HG03558 (cell line): Measurements from ENCODE around the gene P2RX4.
"Not testable (repeated sequence)": the region's sequence is repeated elsewhere in the genome, so short reads cannot be mapped to it uniquely, and the experiment has no call there.

Experiments used
- ATAC-seq: cut with Tn5 transposase; IDR thresholded peaks from one replicate; pipeline ENCODE4 v1.9.1; 2021; ENCODE audit warnings: moderate number of reproducible peaks; ENCODE audit not compliant: unreplicated experiment; ENCODE audit errors: extremely low read depth

Gene P2RX4

DNA sequence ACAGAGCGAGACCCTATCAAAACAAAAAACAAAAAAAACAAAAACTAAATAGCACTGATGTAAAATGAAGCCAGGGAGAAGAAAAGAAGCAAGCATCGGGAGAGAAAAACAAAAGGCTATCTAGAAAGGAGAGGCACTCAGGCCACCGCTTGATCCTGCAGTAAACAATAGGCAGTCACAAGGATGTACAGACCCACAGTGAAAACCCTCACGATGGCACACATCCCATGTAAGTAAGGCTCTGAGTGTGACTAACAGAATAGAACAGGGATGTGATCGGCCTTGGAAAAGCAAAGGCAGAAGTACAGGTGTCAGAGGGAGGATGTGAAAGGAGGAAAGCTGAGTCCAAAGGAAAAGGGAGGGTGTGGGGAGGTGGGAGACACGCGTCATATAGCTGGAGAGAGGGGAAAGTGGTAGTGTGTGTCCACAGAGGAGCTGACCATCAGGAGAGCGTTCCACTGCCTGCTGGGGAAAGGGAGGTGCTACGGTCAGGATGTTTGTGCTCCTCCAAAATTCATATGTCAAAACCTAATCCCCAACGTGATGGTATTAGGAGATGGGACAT is 55.1 kb downstream of the P2RX4 start:
- no peak for ATAC-seq

DNA sequence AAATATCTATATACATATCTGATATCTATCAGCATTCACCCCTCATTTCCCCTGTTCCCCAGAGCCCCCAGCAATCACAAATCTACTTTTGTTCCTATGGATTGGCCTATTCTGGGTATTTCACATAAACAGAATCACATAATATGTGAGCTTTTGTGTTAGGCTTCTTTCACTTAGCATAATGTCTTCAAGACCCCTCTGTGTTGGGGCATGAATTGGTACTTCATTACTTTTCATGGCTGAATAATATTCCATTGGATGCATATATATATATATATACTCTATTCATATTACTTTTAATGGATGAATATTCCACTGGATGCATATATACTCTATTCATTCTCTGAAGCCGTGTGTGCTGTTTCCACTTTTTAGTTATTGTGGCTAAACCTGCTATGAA is 57.9 kb downstream of the P2RX4 start:
- no peak for ATAC-seq

DNA sequence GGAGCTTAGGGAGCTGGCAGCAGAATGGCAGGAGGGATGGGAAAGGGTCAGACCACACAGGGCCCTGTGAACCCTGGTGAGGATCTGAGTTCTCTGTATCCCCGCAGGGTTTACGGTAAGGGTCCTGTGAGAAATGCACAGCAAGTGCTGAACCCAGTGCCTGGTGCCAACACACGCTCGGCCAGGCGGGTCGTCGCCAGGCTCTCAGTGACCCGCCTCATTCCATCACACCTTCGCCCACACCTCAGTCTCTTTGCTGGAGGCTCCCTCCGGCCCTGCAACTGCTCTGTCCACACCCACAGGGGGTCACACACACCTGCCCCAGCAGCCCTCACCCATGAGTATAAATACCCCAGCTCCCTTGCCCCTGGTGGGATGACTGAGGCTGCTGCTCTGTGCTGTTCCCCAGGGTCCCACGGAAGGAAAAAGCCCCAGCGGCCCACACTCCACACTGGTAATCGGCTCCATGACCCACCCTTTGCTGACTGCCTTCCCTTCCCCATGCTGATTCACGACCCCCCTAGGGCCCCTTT is 63.5 kb downstream of the P2RX4 start:
- ATAC-seq, result no peak

DNA sequence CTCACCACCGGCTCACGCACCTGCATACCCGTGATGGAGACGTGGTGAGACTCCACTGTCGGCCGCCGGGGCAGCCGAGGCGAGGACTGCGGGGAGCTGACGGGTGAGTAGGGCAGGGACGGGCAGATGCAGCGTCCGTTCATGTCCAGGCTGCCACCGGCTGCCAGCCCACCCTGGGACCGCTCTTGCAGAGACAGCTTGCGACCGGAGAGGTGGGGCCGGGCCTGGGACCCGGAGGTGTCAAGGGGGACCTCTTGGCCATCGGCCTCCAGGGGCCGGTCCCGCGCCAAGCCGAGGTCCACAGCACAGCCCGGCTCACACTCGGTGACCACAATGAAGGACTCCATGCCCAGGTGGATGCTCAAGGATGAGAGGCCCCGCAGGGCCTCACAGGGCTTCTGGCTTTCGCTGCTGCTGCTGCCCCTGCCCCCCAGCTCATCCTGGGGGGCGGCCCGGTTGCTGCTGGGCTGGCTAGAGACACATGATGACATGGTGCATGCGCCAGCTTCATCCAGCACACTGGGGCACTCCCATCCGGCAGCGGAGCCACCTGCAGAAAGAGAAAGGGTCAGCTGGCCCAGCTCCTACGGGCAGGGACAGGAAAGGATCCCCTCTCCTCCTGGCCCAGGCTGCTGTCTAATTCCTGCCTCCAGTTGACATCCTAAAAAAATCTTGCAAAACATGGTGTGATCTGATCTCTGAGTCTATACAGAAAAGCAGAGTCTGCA is 64.3 kb downstream of the P2RX4 start:
- no peak for ATAC-seq

DNA sequence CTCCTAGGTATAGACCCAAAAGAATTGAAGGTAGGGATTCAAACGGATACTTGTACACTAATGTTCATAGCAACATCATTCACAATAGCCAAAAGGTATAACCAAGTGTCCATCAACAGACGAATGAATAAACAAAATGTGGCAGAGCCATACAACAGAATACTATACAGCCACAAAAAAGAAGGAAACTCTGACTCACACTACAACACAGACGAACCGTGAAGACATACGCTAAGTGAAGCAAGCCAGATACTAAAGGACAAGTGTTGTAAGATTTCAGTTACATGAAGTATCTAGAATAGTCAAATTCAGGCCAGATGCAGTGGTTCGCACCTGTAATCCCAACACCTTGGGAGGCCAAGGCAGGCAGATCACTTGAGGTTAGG is 67.4 kb downstream of the P2RX4 start:
- no peak for ATAC-seq

DNA sequence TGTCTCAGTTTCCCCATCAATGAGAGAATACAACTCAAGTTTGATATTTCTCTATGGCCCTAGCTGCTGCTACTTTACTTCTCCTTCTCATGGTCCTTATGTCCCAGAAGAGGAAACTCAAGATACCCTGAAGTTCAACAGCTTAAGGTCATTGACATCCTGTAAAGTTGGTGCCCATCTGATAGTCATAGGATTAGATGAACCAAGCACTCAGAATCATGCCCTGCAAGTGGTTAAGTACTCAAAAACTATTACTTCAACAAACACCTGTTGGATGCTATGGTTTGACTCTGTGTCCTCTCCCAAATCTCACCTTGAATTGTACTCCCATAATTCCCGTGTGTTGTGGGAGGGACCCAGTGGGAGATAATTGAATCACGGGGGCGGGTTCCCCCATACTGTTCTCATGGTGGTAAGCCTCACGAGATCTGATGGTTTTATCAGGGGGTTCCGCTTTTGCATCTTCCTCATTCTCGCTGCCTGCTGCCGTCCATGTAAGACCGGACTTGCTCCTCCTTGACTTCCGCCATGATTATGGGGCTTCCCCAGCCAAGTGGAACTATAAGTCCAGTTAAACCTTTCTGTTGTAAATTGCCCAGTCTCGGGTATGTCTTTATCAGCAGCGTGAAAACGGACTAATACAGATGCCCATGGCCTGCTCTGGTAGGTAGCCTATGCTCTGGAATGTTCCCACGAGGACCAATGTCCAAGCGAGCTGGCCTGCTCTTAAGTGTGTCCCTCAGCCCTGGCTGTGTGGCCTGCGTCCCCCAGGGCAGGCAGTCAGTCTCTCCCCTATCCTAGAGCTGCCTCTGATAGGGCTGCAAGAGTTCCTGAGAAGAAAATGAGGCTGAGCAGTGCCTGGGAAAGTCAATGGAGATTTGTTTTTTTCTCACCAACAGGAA is 68.5 kb downstream of the P2RX4 start:
- ATAC-seq, result no peak

DNA sequence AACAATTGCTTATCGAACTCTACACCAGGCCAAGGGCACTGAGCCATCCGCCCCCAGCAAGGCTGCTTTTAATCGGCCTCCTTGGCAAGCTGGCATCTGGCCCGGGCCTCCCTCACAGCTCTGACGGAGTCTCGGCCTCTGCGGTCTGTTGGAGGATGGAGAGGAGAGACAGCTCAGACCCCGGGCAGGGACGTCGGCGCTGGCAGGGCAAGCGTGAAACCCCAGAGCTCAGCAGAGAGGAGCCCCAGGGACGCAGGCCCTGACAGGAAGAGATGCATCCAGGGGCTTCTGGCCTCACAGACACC is 69.1 kb downstream of the P2RX4 start:
- no peak for ATAC-seq

DNA sequence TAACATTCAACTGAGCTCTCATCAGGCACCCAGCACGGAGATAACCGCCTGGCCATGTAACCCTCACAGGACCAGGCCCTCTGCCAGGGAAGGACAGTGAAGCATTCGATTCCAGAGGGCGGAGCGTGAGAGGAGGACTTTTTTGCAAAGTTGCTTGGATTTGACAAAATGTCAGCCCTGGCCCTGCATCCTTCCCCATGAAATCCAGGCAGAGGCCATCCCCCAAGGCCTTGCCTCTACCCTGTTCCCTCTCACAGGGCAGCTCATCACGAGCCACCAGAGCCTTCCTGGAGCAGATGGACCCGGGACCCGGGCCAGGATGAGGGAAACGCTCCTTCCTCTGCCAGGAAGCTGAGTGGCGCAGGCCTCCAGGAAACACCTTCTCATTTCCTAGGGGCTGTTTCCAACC is 69.6 kb downstream of the P2RX4 start:
- no peak for ATAC-seq

DNA sequence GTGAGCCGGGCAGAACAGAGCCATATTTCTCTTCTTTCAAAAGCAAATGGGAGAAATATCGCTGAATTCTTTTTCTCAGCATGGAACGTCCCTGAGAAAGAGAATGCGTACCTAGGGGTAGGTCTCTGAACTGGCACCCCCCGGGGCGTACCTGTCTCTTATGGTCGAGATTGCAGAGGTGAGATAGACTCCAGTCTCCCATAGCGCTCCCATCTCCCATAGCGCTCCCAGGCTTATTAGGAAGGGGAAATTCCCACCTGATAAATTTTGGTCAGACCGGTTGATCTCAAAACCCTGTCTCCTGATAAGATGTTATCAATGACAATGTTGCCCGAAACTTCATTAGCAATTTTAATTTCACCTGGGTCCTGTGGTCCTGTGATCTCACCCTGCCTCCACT is 70.6 kb downstream of the P2RX4 start:
- not testable (repeated sequence) for ATAC-seq

DNA sequence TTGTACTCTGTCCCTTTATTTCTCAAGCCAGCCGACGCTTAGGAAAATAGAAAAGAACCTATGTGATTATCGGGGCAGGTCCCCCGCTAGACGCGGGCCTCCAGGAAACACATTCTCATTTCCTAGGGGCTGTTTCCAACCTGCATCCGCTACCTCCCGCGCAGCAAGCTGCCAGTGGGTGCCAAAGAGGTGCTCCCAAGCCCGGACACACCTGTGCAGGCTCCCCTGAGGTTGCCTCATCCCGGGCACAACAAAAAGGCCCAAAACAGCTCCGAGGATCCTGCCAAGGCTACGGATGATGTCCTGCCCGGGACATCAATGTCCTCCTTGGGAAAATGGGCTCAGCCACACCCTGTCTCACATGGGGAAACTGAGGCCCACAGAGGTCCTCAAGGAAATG is 71.2 kb downstream of the P2RX4 start:
- ATAC-seq, result not testable (repeated sequence)

DNA sequence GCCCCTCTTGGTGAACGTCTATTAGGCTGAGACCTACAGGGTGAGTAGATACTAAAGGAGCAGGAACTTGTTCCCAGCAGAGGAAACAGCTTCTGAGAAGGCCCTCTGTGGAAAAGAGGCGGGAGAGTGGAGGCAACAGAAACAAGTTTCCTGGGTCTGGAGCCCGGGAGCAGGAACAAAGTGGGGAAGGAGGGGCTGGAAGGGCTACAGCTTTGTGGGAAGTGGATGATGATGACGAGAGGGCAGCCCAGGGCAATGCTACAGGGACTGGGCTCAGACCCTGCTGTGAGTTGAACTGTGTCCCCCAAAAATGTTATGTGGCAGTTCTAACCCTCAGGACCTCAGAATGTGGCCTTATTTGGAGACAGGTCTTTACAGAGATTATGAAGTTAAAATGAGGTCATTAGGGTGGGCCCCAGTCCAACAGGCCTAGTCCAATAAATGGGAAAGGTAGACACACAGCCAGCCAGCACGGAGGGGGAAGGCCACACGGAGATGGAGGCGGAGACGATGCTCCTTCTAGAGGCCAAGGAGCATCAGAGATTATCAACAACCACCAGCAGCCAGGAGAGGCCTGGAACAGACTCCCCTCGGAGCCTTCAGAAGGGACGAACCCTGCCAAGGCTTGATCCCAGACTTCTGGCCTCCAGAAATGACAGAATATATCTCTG is 72.3 kb downstream of the P2RX4 start:
- ATAC-seq, result no peak

DNA sequence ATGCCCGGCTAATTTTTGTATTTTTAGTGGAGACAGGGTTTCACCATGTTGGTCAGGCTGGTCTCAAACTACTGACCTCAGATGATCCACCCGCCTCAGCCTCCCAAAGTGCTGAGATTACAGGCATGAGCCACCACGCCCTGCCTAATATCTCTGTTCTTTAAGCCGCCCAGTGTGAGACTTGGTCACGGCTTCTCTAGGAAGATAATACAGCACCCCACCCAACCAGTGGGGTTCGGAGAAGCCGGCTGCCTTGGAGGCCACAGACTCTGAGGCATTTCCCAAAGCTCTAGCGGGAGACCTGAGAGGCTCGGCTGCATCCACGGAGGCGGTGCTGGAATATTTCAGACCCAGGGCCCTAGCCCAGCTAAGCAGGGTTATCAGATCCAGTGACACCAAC is 73.0 kb downstream of the P2RX4 start:
- ATAC-seq, result not testable (repeated sequence)

DNA sequence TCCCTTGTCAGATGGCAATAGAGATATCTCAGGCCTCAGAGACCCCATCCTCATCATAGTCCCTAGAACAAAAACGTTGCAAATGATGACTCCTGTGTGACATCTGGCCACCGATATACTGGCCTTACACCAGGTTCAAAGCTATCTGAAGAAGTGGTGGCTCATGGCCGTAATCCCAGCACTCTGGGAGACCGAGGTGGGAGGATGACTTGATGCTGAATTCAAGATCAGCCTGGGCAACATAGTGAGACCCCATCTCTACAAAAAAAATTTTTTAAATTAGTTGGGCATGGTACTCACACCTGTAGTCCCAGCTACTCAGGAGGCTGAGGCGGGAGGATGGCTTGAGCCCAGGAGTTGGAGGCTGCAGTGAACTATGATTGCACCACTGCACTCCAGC is 73.5 kb downstream of the P2RX4 start:
- ATAC-seq, result no peak
